Measurements from ENCODE around the gene SNCB. TPM values are rescaled to one million over a fixed set of nuclear protein-coding genes. Genes with fewer than 3 reads are reported as not detected.
"Not testable (repeated sequence)": the region's sequence is repeated elsewhere in the genome, so short reads cannot be mapped to it uniquely, and the experiment has no call there.

Gene SNCB
- total RNA-seq, 1 experiment from 2014 or later: not detected

- in situ Hi-C loops (cut with HindIII; ENCODE audit: low pct_unique_long_range_greater_than_20kb, low sequenced_read_pairs): no loop called here
- DNase-seq (ENCODE audit: low read depth): no peak
Measured at GRCh38 chr5:176614805-176615478, 15.4 kb downstream of the SNCB start.

- in situ Hi-C loops (cut with HindIII; ENCODE audit: low pct_unique_long_range_greater_than_20kb, low sequenced_read_pairs): no loop called here
- DNase-seq (ENCODE audit: low read depth): no peak
Measured at GRCh38 chr5:176612855-176613254, 17.5 kb downstream of the SNCB start.

- no peak for DNase-seq (ENCODE audit: low read depth)
- in situ Hi-C loops (cut with HindIII; ENCODE audit: low pct_unique_long_range_greater_than_20kb, low sequenced_read_pairs): no loop called here
Measured at GRCh38 chr5:176612008-176612407, 18.3 kb downstream of the SNCB start.

- in situ Hi-C loops (cut with HindIII; ENCODE audit: low pct_unique_long_range_greater_than_20kb, low sequenced_read_pairs): no loop called here
- peak; percentile 54 for DNase-seq (ENCODE audit: low read depth)
Measured at GRCh38 chr5:176611435-176611834, 18.9 kb downstream of the SNCB start.

- in situ Hi-C loops (cut with HindIII; ENCODE audit: low pct_unique_long_range_greater_than_20kb, low sequenced_read_pairs): no loop called here
Measured at GRCh38 chr5:176610435-176610773, 19.9 kb downstream of the SNCB start.

GRCh38 chr5:176609724-176610434 is 20.5 kb downstream of the SNCB start, which contains the start of gene GPRIN1:
GPRIN1 (minus strand) TSS chr5:176610156; CDS start chr5:176599834, 10,322 bp downstream.
- peak; percentile 76 for DNase-seq (ENCODE audit: low read depth)
- in situ Hi-C loops (cut with HindIII; ENCODE audit: low pct_unique_long_range_greater_than_20kb, low sequenced_read_pairs): no loop called here

More at GRCh38 chr5:176610435-176610773, 19.9 kb downstream of the SNCB start:
- no peak for DNase-seq (ENCODE audit: low read depth)

- peak; percentile 66 for DNase-seq (ENCODE audit: low read depth)
- in situ Hi-C loops (cut with HindIII; ENCODE audit: low pct_unique_long_range_greater_than_20kb, low sequenced_read_pairs): no loop called here
Measured at GRCh38 chr5:176608937-176609723, 21.2 kb downstream of the SNCB start.

- in situ Hi-C loops (cut with HindIII; ENCODE audit: low pct_unique_long_range_greater_than_20kb, low sequenced_read_pairs): no loop called here
- no peak for DNase-seq (ENCODE audit: low read depth)
Measured at GRCh38 chr5:176608142-176608705, 22.1 kb downstream of the SNCB start.

- no peak for DNase-seq (ENCODE audit: low read depth)
- in situ Hi-C loops (cut with HindIII; ENCODE audit: low pct_unique_long_range_greater_than_20kb, low sequenced_read_pairs): no loop called here
Measured at GRCh38 chr5:176606875-176607274, 23.5 kb downstream of the SNCB start.

GRCh38 chr5:176606032-176606431 is 24.3 kb downstream of the SNCB start:
- DNase-seq (ENCODE audit: low read depth): no peak
- in situ Hi-C loops (cut with HindIII; ENCODE audit: low pct_unique_long_range_greater_than_20kb, low sequenced_read_pairs): no loop called here

GRCh38 chr5:176603091-176603490 is 27.2 kb downstream of the SNCB start:
- no peak for DNase-seq (ENCODE audit: low read depth)
- in situ Hi-C loops (cut with HindIII; ENCODE audit: low pct_unique_long_range_greater_than_20kb, low sequenced_read_pairs): no loop called here

GRCh38 chr5:176601901-176602482 is 28.3 kb downstream of the SNCB start:
- no peak for DNase-seq (ENCODE audit: low read depth)
- in situ Hi-C loops (cut with HindIII; ENCODE audit: low pct_unique_long_range_greater_than_20kb, low sequenced_read_pairs): no loop called here

GRCh38 chr5:176599749-176600430 is 30.4 kb downstream of the SNCB start:
- DNase-seq (ENCODE audit: low read depth); in situ Hi-C loops (cut with HindIII; ENCODE audit: low pct_unique_long_range_greater_than_20kb, low sequenced_read_pairs): not testable (repeated sequence)

- DNase-seq (ENCODE audit: low read depth): no peak
- in situ Hi-C loops (cut with HindIII; ENCODE audit: low pct_unique_long_range_greater_than_20kb, low sequenced_read_pairs): no loop called here
Measured at GRCh38 chr5:176597417-176598389, 32.6 kb downstream of the SNCB start.

- no peak for DNase-seq (ENCODE audit: low read depth)
- in situ Hi-C loops (cut with HindIII; ENCODE audit: low pct_unique_long_range_greater_than_20kb, low sequenced_read_pairs): no loop called here
Measured at GRCh38 chr5:176596689-176597416, 33.5 kb downstream of the SNCB start.

GRCh38 chr5:176596069-176596644 is 34.2 kb downstream of the SNCB start:
- in situ Hi-C loops (cut with HindIII; ENCODE audit: low pct_unique_long_range_greater_than_20kb, low sequenced_read_pairs): no loop called here
- DNase-seq (ENCODE audit: low read depth): no peak

Data from Caki2 (cell line).